GM12878 (cell line): Measurements from ENCODE around the gene CLEC18A. TPM values are rescaled to one million over a fixed set of nuclear protein-coding genes. Genes with fewer than 3 reads are reported as not detected.
"Not testable (repeated sequence)": the region's sequence is repeated elsewhere in the genome, so short reads cannot be mapped to it uniquely, and the experiment has no call there.

ENCODE experiments used
- ATAC-seq: fragments of 200-7000 bp; cut with Tn5 transposase; 3 replicates; pipeline ENCODE4 v1.9.1; 2020; ENCODE audit warnings: mild to moderate bottlenecking, moderate library complexity
- BruUV-seq: library from RNA; stranded (reverse); fragments of 400-500 nt; replicated peaks from 2 replicates; lab custom pipeline; 2021; lab: Mats Ljungman, UMichigan
- CTCF ChIA-PET: fragments of 300-600 bp; sonication (Branson Sonifier 250); formaldehyde crosslinking; extraction: SDS; loops from one replicate; lab custom pipeline; 2021; ENCODE audit warnings: inconsistent platforms; lab: Yijun Ruan, JAX
- POLR2A ChIA-PET: fragments of 350-600 bp; formaldehyde crosslinking; extraction: SDS; loops from one replicate; lab custom pipeline; 2021; ENCODE audit warnings: inconsistent platforms; lab: Charles Lee
- RAD21 ChIA-PET: fragments of 300-600 bp; sonication (Branson Sonifier 250); formaldehyde crosslinking; loops from one replicate; lab custom pipeline; 2023; ENCODE audit warnings: antibody characterized with exemption; ENCODE audit not compliant: unreplicated experiment; lab: Charles Lee
- SMC1A ChIA-PET: fragments of 300-600 bp; sonication (Branson Sonifier 250); formaldehyde crosslinking; loops from one replicate; lab custom pipeline; 2023; ENCODE audit not compliant: unreplicated experiment, uncharacterized antibody; lab: Charles Lee
- DNase-seq: peaks from one replicate; pipeline ENCODE4 v3.0.0-alpha.2; 2011; ENCODE audit warnings: low read depth, low spot score
- FAIRE-seq: peaks from 3 replicates; lab custom pipeline; 2011; peaks lifted over from hg19 to GRCh38; lab: Jason Lieb, UNC
- H2AFZ ChIP-seq: 2 replicates; pipeline ENCODE4 v1.6.0; 2011; ENCODE audit warnings: low read depth, low read length, control low read depth; ENCODE audit not compliant: control insufficient read depth
- H3K27ac ChIP-seq: 2 replicates; pipeline ENCODE4 v1.5.1; 2011; ENCODE audit warnings: control low read depth; ENCODE audit not compliant: control insufficient read depth, insufficient read depth
- H3K27me3 ChIP-seq, 2 experiments: replicated peaks in 1 of 2; 2 replicates each; pipeline versions ENCODE4 v1.6.0 to v1.6.1; 2011; ENCODE audit warnings: low read length in 1 of 2; ENCODE audit not compliant: control insufficient read depth in 2 of 2, insufficient read depth in 2 of 2
- H3K36me3 ChIP-seq, 2 experiments: 2 replicates each; pipeline ENCODE4 v1.5.1; 2011; ENCODE audit warnings: low read length in 1 of 2; ENCODE audit not compliant: control insufficient read depth in 2 of 2, insufficient read depth in 2 of 2
- H3K4me1 ChIP-seq: 2 replicates; pipeline ENCODE4 v1.6.1; 2011; ENCODE audit warnings: mild to moderate bottlenecking, low read length, moderate library complexity, mixed read lengths; ENCODE audit not compliant: control insufficient read depth, insufficient read depth
- H3K4me2 ChIP-seq: 2 replicates; pipeline ENCODE4 v1.6.0; 2011; ENCODE audit warnings: control low read depth; ENCODE audit not compliant: control insufficient read depth, insufficient read depth
- H3K4me3 ChIP-seq: fragments of 200-600 bp; sonication (generic); 2 replicates; pipeline ENCODE4 v1.5.1; 2016
- H3K79me2 ChIP-seq: 2 replicates; pipeline ENCODE4 v1.6.0; 2011; ENCODE audit warnings: low read length; ENCODE audit not compliant: control insufficient read depth, insufficient read depth
- H3K9ac ChIP-seq: 2 replicates; pipeline ENCODE4 v1.8.0; 2011; ENCODE audit warnings: low read length, control low read depth, mixed read lengths; ENCODE audit not compliant: control insufficient read depth, insufficient read depth
- H3K9me3 ChIP-seq: replicated peaks from 3 replicates; pipeline ENCODE4 v1.5.1; 2011; ENCODE audit warnings: mild to moderate bottlenecking, low read length; ENCODE audit not compliant: control insufficient read depth, insufficient read depth
- H4K20me1 ChIP-seq: 2 replicates; pipeline ENCODE4 v1.6.0; 2011; ENCODE audit not compliant: control insufficient read depth, insufficient read depth
- WGBS: methylation state at CpG from one replicate; pipeline ENCODE4 v1.1.6; 2016; ENCODE audit warnings: low lambda C conversion rate; ENCODE audit not compliant: insufficient replicate concordance, insufficient coverage; ENCODE audit errors: missing lambda C conversion rate; 5-methylcytosine and 5-hydroxymethylcytosine counted together
- in situ Hi-C: fragments of 300-500 bp; cut with MboI; formaldehyde crosslinking; loops from 9 replicates; pipeline ENCODE4 v1.14.3; 2018; ENCODE audit warnings: mixed read lengths
- intact Hi-C: fragments of 100-400 bp; cut with micrococcal nuclease; formaldehyde crosslinking; loops from one replicate; pipeline ENCODE4 v1.14.2; 2022; ENCODE audit not compliant: unreplicated experiment
- polyA plus RNA-seq, 11 experiments: library from polyadenylated mRNA; depleted of rRNA in 4 of 11; unstranded in 6 of 11; stranded (reverse) in 5 of 11; fragments of >200 nt; fragmentation: Nextera tagmentation in 4 of 11; fragmentation: Illumina TruSeq in 1 of 11; extraction: Ambion mirVana in 4 of 11; extraction: Trizol in 1 of 11; gene quantifications; 1 replicate in 1 of 11; 2 replicates in 10 of 11; pipeline versions ENCODE4 v1.2.1 to v1.2.3, GENCODE V29; 2011 to 2016; ENCODE audit warnings: inconsistent platforms in 2 of 11, missing spikeins in 2 of 11, low read depth in 1 of 11
- total RNA-seq, 4 experiments: library from RNA; depleted of rRNA in 3 of 4; stranded (reverse); fragments of >200 nt in 3 of 4; fragmentation: Illumina TruSeq in 1 of 4; extraction: Trizol in 1 of 4; gene quantifications; 2 replicates each; pipeline versions ENCODE4 v1.2.1 to v1.2.3, GENCODE V29; 2013 to 2021

The CLEC18A gene
- total and polyA plus RNA-seq, 10 of the 15 experiments (the other 5 are each of a cell fraction or from before 2014, with no cell fraction given): 0.03 to 0.26 (median 0.10) TPM; not detected in 4

GRCh38 chr16:69969657-69970056, 18.5 kb downstream of the CLEC18A start:
- CTCF ChIA-PET, H3K9ac ChIP-seq, H3K36me3 ChIP-seq, SMC1A ChIA-PET, ATAC-seq, H3K4me2 ChIP-seq, FAIRE-seq, BruUV-seq, H3K27ac ChIP-seq, intact Hi-C loops, H2AFZ ChIP-seq, RAD21 ChIA-PET, H3K4me1 ChIP-seq, POLR2A ChIA-PET, H3K27me3 ChIP-seq, H3K4me3 ChIP-seq, H4K20me1 ChIP-seq, H3K79me2 ChIP-seq, H3K9me3 ChIP-seq, in situ Hi-C loops, DNase-seq: not testable (repeated sequence)
- 83% methylated on average over 2 of the region's 4 CpGs for WGBS

- H3K79me2 ChIP-seq, H3K4me2 ChIP-seq, H3K4me1 ChIP-seq, FAIRE-seq, H4K20me1 ChIP-seq, H3K36me3 ChIP-seq, H3K27ac ChIP-seq, DNase-seq, H3K27me3 ChIP-seq, in situ Hi-C loops, POLR2A ChIA-PET, H3K9ac ChIP-seq, intact Hi-C loops, BruUV-seq, H3K4me3 ChIP-seq, CTCF ChIA-PET, H2AFZ ChIP-seq, RAD21 ChIA-PET, ATAC-seq, H3K9me3 ChIP-seq: not testable (repeated sequence)
- SMC1A ChIA-PET: interaction anchor here (0.6 kb wide), 1 partner anchor 72 kb away, joined by 3 read pairs; no protein-coding TSS in a partner anchor
- 83% methylated on average over 1 of the region's 7 CpGs for WGBS
These were observed 21.0 kb downstream of the CLEC18A start for GRCh38 chr16:69972120-69972519.

- H3K36me3 ChIP-seq, H3K9ac ChIP-seq, H3K27ac ChIP-seq, SMC1A ChIA-PET, in situ Hi-C loops, intact Hi-C loops, H4K20me1 ChIP-seq, CTCF ChIA-PET, ATAC-seq, FAIRE-seq, H3K79me2 ChIP-seq, DNase-seq, H3K9me3 ChIP-seq, POLR2A ChIA-PET, H3K4me1 ChIP-seq, H3K27me3 ChIP-seq, H2AFZ ChIP-seq, RAD21 ChIA-PET, BruUV-seq, H3K4me2 ChIP-seq, H3K4me3 ChIP-seq: not testable (repeated sequence)
- WGBS: 26% methylated on average over 4 of the region's 8 CpGs
These were observed 21.8 kb downstream of the CLEC18A start for GRCh38 chr16:69972935-69973334.

- RAD21 ChIA-PET: not testable (repeated sequence)
These were observed 34.1 kb downstream of the CLEC18A start for GRCh38 chr16:69985196-69985595.

More at GRCh38 chr16:69985196-69985595, 34.1 kb downstream of the CLEC18A start:
- H3K79me2 ChIP-seq, H3K4me1 ChIP-seq, H3K4me2 ChIP-seq, DNase-seq, H3K27ac ChIP-seq, SMC1A ChIA-PET, H3K9ac ChIP-seq, H3K9me3 ChIP-seq, in situ Hi-C loops, POLR2A ChIA-PET, H3K36me3 ChIP-seq, H2AFZ ChIP-seq, H3K27me3 ChIP-seq, BruUV-seq, CTCF ChIA-PET, FAIRE-seq, H3K4me3 ChIP-seq, intact Hi-C loops, ATAC-seq, H4K20me1 ChIP-seq: not testable (repeated sequence)
- 100% methylated on average over 1 of the region's 1 CpG for WGBS
